OCI-LY1 (cell line): ENCODE data around the gene RXFP1.

Source experiments
- H2AFZ ChIP-seq: fragments of 200-600 bp; sonication (generic), shearing (Covaris generic); 2 replicates; pipeline ENCODE4 v1.6.0; 2014; ENCODE audit warnings: antibody characterized with exemption, mild to moderate bottlenecking, low read length
- H3F3A ChIP-seq: fragments of 200-600 bp; sonication (generic), shearing (Covaris generic); 2 replicates; pipeline ENCODE4 v1.6.0; 2014; ENCODE audit warnings: mild to moderate bottlenecking, antibody characterized with exemption, low read length, moderate library complexity; ENCODE audit not compliant: insufficient read depth
- H3K27ac ChIP-seq: fragments of 200-600 bp; sonication (generic); 2 replicates; pipeline ENCODE4 v1.5.1; 2014; ENCODE audit warnings: low read length, mixed run types, mild to moderate bottlenecking, low read depth; ENCODE audit not compliant: poor library complexity, severe bottlenecking
- H3K27me3 ChIP-seq: fragments of 200-600 bp; sonication (generic); 2 replicates; pipeline ENCODE4 v1.6.0; 2014; ENCODE audit warnings: antibody characterized with exemption, mild to moderate bottlenecking, low read length, moderate library complexity; ENCODE audit not compliant: insufficient read depth
- H3K36me3 ChIP-seq: fragments of 200-600 bp; sonication (generic); 2 replicates; pipeline ENCODE4 v1.6.1; 2014; ENCODE audit warnings: mild to moderate bottlenecking, antibody characterized with exemption, low read length, moderate library complexity, mixed read lengths; ENCODE audit not compliant: insufficient read depth
- H3K4me1 ChIP-seq: fragments of 200-600 bp; sonication (generic); 2 replicates; pipeline ENCODE4 v1.5.1; 2014; ENCODE audit warnings: mild to moderate bottlenecking, low read length, moderate library complexity; ENCODE audit not compliant: insufficient read depth, severe bottlenecking
- H3K4me2 ChIP-seq: fragments of 200-600 bp; sonication (generic), shearing (Covaris generic); 2 replicates; pipeline ENCODE4 v1.6.1; 2014; ENCODE audit warnings: low read length
- H3K4me3 ChIP-seq: fragments of 200-600 bp; sonication (generic); 2 replicates; pipeline ENCODE4 v1.5.1; 2014; ENCODE audit warnings: low read length, low read depth, mild to moderate bottlenecking, mixed read lengths; ENCODE audit not compliant: poor library complexity, severe bottlenecking
- H3K79me2 ChIP-seq: fragments of 200-600 bp; shearing (Covaris generic); 2 replicates; pipeline ENCODE4 v1.6.1; 2016; ENCODE audit warnings: mixed run types, low read length, mixed read lengths; ENCODE audit not compliant: insufficient read depth
- H3K9ac ChIP-seq: fragments of 200-600 bp; sonication (generic), shearing (Covaris generic); 2 replicates; pipeline ENCODE4 v1.6.1; 2014; ENCODE audit warnings: mild to moderate bottlenecking, low read length, mixed read lengths
- H3K9me2 ChIP-seq: fragments of 200-600 bp; sonication (generic), shearing (Covaris generic); 2 replicates; pipeline ENCODE4 v1.6.1; 2014; ENCODE audit warnings: low read depth, mild to moderate bottlenecking, low read length, mixed read lengths
- H3K9me3 ChIP-seq: fragments of 200-600 bp; shearing (Covaris generic); 2 replicates; pipeline ENCODE4 v1.6.1; 2014; ENCODE audit warnings: low read length, mixed read lengths
- H4K20me1 ChIP-seq: fragments of 200-600 bp; sonication (generic), shearing (Covaris generic); 2 replicates; pipeline ENCODE4 v1.6.0; 2016; ENCODE audit warnings: mild to moderate bottlenecking, low read length; ENCODE audit not compliant: insufficient read depth
- CTCF ChIP-seq: fragments of 200-600 bp; sonication (generic), shearing (Covaris generic); IDR thresholded peaks from 2 replicates; pipeline ENCODE4 v1.5.1; 2017; ENCODE audit warnings: mild to moderate bottlenecking, antibody characterized with exemption, low read length, moderate library complexity, mixed read lengths
- EZH2 ChIP-seq: fragments of 200-600 bp; sonication (generic), shearing (Covaris generic); IDR thresholded peaks from 2 replicates; pipeline ENCODE4 v1.8.0; 2017; ENCODE audit warnings: borderline replicate concordance, mixed run types, mild to moderate bottlenecking, antibody characterized with exemption, low read length, moderate library complexity, mixed read lengths

Gene RXFP1

GRCh38 chr4:158521484-158522088 is at the start of gene RXFP1:
RXFP1 (plus strand) TSS chr4:158521882; CDS start chr4:158521977, 95 bp downstream.
- no peak within 1 kb of the TSS for H3K4me2 ChIP-seq
- H3K36me3 ChIP-seq, result no peaks in the 10 kb centered on the region
- no peaks in the 10 kb centered on the region for H3F3A ChIP-seq
- H3K79me2 ChIP-seq, result no peaks in the 10 kb centered on the region
- H3K4me3 ChIP-seq, result no peak within 1 kb of the TSS
- no peak within 1 kb of the TSS for H3K9ac ChIP-seq
- H3K9me3 ChIP-seq, result no peaks in the 10 kb centered on the region
- TF ChIP-seq CTCF, result no peak
- TF ChIP-seq EZH2, result no peak
- no peak within 1 kb of the TSS for H2AFZ ChIP-seq
- no peak within 1 kb of the TSS for H3K27ac ChIP-seq
- H4K20me1 ChIP-seq, result no peaks in the 10 kb centered on the region
- H3K27me3 ChIP-seq, result no peaks in the 10 kb centered on the region
- H3K4me1 ChIP-seq, result no peaks in the 10 kb centered on the region
- H3K9me2 ChIP-seq, result no peaks in the 10 kb centered on the region

GRCh38 chr4:158481811-158482210 is 39.9 kb upstream of the RXFP1 start:
- H3K9me3 ChIP-seq, result no peaks in the 10 kb centered on the region
- no peaks in the 10 kb centered on the region for H3K9me2 ChIP-seq
- no peak overlapping the region for H2AFZ ChIP-seq
- H3K27me3 ChIP-seq, result no peaks in the 10 kb centered on the region
- H3K4me1 ChIP-seq, result no peaks in the 10 kb centered on the region
- H3K4me2 ChIP-seq, result no peak overlapping the region
- no peaks in the 10 kb centered on the region for H3K36me3 ChIP-seq
- no peaks in the 10 kb centered on the region for H3F3A ChIP-seq
- H3K79me2 ChIP-seq, result no peaks in the 10 kb centered on the region
- no peak overlapping the region for H3K4me3 ChIP-seq
- TF ChIP-seq EZH2, result no peak
- no peak for TF ChIP-seq CTCF
- no peak overlapping the region for H3K27ac ChIP-seq
- H3K9ac ChIP-seq, result no peak overlapping the region
- no peaks in the 10 kb centered on the region for H4K20me1 ChIP-seq

- Histone ChIP-seq H3K4me2 (no peak overlapping the region), H3F3A (no peaks in the 10 kb centered on the region), H3K27me3 (no peaks in the 10 kb centered on the region), H3K36me3 (no peaks in the 10 kb centered on the region), H2AFZ (no peak overlapping the region), H4K20me1 (no peaks in the 10 kb centered on the region), H3K79me2 (no peaks in the 10 kb centered on the region), H3K4me3 (no peak overlapping the region), H3K27ac (no peak overlapping the region), H3K4me1 (no peaks in the 10 kb centered on the region), H3K9ac (no peak overlapping the region), H3K9me3 (no peaks in the 10 kb centered on the region), H3K9me2 (no peaks in the 10 kb centered on the region)
- TF ChIP-seq EZH2, result no peak
- TF ChIP-seq CTCF, result no peak
Measured at GRCh38 chr4:158484173-158484885, 37.4 kb upstream of the RXFP1 start.
